Mononuclear cell (primary cell): Measurements from ENCODE around the gene HOXD9. TPM values are rescaled to one million over a fixed set of nuclear protein-coding genes. Genes with fewer than 3 reads are reported as not detected.

Source experiments
- H3K27me3 ChIP-seq: 2 replicates; pipeline ENCODE4 v1.6.0; 2011; ENCODE audit warnings: low read length, control low read depth; ENCODE audit not compliant: insufficient read depth
- H3K4me1 ChIP-seq: 2 replicates; pipeline ENCODE4 v1.5.1; 2011; ENCODE audit warnings: mild to moderate bottlenecking, low read length, control low read depth; ENCODE audit not compliant: insufficient read depth
- H3K4me3 ChIP-seq: 2 replicates; pipeline ENCODE4 v1.5.1; 2011; ENCODE audit warnings: mild to moderate bottlenecking, low read length, moderate library complexity
- H3K9me3 ChIP-seq: 2 replicates; pipeline ENCODE4 v1.5.1; 2011; ENCODE audit warnings: low read depth, mild to moderate bottlenecking, control low read depth, low read length
- total RNA-seq: library from RNA; depleted of rRNA; stranded (reverse); fragments of >200 nt; gene quantifications from one replicate; pipeline ENCODE4 v1.2.3, GENCODE V29; 2012

Gene HOXD9
- total RNA-seq, 1 donor = not detected

DNA sequence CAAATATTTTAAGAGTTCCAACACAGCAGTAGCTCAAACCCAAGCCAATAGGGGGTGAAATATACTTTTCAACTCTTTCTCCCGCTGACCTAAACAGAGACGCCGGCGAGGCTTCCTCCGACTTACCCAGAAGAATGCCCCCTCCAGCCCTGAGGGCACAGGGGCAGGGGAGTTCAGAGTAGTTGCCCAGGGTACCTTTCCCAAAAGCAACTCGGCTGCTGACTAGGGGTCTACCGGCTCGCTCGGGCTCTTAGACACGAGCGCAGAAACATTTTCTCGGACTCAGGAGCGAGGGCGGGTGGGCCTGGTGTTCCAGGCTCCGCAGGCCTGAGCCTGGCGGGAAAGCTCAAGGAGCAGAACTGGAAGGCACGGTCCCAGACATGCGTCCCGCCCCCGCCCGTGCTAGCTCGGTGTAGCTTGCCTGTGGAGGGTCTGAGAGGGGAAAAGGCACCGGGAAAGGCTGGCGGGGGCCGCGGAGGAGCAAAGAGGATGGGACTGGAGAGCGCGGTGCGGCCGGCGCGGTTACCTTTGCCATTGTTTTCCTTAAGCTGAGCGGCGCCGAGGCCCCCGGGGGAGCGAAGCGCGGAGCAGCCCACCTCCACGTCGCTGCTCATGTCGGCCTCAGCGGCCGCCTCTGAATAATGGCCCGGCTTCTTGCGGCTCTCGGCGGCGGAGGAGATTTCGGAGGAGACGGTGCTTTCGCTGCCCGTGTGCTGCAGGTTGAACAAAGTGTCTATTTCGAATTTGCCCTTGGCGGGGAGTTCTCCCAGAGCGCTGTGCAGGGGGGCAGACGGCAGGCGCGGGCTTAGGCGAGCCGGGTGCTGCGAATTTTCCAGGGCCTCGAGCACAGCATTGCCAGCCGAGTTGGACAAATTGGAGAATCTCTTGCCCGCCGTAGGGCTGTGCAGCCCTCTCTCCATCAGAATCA is 39.4 kb upstream of the HOXD9 start:
- peaks cover 96% of the 10 kb centered on the region for H3K27me3 ChIP-seq
- H3K4me1 ChIP-seq = peaks cover 16% of the 10 kb centered on the region
- H3K9me3 ChIP-seq = no peaks in the 10 kb centered on the region
- H3K4me3 ChIP-seq = no peak overlapping the region

DNA sequence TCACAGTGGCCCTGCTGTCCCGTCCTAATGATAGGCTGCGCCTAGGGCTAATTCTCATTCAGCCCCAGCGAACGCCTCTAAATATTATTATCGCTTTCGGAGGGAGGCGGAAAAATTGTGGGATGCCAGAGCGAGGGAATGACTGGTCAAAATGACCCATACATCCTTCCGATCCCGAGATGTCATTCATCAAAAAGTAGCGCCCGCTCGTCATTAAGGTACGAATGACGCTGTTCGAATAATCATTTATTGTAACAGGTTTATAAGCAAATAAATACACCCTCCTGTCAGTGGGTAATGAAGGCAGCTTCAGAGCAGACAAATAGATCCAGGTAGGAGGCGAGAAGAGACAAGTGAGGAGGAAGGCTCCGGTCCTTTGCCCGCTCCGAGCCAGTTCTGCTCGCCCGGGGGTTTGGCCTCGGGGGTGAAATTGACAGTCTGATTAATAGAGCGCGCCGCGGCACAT is 38.7 kb upstream of the HOXD9 start, which contains the start of gene EVX2:
Gene EVX2 (minus strand): TSS at position 167 of the 466 bp plus-strand sequence. CDS start 186 bp downstream, outside the sequence.
- peaks cover 23% of the 10 kb centered on the region for H3K4me1 ChIP-seq
- peaks cover 96% of the 10 kb centered on the region for H3K27me3 ChIP-seq
- no peaks in the 10 kb centered on the region for H3K9me3 ChIP-seq
- H3K4me3 ChIP-seq = no peak within 1 kb of the TSS

DNA sequence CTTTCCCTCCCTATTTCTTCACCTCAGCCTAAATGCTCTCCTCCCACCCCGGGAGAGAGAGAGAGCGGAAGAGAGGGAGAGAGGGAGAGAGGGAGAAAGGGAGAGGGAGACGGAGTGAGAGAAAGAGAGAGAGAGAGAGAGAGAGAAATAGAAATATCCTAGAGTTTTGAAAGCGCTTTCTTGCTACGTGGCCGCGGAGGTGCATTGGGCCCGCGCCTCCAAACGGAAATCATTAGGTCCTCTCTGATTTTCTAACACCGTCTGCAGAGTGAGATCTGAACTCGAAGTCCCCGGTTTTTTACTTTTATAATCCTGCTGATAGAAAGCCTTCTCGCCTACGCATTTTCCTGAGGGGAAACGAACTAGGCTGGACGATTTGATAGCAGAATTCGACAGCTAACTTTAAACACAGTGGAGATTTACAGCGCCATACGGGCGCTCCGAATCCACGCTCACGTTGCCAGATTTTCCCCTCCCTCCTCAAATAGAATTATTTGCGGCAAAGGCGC is 37.9 kb upstream of the HOXD9 start:
- Histone ChIP-seq H3K4me3 (no peak overlapping the region), H3K27me3 (peaks cover 96% of the 10 kb centered on the region), H3K4me1 (peaks cover 21% of the 10 kb centered on the region), H3K9me3 (no peaks in the 10 kb centered on the region)

DNA sequence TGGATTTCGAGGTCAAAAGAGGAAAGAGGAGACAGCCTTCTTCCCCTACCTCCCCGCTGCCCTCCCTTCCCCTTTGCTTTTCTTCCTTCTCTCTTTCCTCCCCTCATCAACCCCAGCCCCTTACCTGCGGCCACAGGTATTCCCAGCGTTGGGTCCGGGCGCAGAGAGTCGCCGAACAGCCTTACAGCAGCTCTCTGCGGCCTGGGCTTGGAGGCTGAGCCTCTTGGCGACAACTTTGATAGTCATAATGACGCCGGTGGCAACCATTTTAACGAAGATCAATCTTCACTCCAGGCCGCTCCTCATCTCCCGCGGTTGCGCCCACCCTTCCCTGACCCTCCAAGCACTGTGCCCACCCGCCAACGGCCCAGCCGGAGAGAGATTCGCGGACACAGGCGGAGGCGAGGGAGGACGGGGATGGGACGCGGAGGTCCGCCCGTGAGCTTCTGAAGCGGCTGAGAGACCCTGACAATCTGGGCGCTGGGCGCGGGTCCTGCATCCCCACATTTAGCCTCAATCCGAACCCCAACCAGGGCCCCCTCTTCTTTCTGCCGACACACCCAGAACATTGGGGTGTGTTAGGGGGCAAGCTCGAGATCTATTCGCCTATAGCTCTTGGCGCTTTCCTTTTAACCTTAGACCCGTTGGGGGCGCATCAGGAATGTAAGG is 37.3 kb upstream of the HOXD9 start:
- Histone ChIP-seq H3K9me3 (no peaks in the 10 kb centered on the region), H3K4me1 (peaks cover 18% of the 10 kb centered on the region), H3K4me3 (no peak overlapping the region), H3K27me3 (peaks cover 99% of the 10 kb centered on the region)

DNA sequence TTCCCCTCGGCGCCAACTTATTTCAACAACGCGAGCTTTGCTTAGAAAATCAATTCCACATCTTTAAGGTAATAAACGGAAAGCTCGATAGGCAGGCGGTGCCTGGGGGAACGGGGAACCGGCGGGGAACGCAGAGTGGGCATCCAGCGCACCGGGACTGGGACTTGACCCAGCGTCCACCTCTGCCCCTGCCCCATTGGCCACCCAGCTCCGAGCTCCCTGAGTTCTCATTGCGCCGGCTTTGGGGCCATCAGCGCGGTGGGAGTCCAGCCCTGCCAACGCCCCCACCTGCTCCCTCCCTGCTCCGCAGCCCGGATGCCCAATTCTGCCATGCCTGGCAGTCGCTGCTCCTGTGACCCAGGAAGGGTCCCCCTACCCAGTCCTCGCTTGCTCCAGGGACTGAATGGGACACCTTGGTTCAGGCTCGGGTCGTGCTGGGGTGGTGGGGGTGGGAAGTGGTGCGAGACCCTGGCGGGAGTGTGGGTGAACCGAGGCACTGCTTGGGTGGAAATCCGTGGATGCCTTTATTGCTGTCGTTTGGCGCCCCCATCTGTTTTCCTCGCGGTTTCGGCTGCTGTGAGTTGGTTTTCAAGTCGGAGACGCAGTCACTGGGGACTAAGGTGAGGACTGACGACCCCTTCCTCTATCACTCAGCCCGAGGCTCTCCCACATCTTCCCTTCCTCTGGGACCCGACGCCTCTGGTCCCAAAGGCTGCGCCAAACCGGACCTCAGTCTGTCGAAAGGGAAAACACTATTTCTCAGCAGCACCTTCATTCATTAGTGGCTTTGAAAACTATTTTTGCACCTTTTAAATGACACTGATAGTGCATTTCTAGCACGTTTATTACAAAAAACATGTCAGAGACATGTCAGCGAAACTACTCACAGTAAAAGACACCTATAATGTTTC is 36.4 kb upstream of the HOXD9 start:
- no peaks in the 10 kb centered on the region for H3K9me3 ChIP-seq
- H3K27me3 ChIP-seq = peaks cover 100% of the 10 kb centered on the region
- no peak overlapping the region for H3K4me3 ChIP-seq
- H3K4me1 ChIP-seq = peaks cover 15% of the 10 kb centered on the region

GRCh38 chr2:176087330-176088047 is 35.0 kb upstream of the HOXD9 start:
- H3K9me3 ChIP-seq = no peaks in the 10 kb centered on the region
- H3K4me3 ChIP-seq = no peak overlapping the region
- peaks cover 98% of the 10 kb centered on the region for H3K27me3 ChIP-seq
- H3K4me1 ChIP-seq = peaks cover 12% of the 10 kb centered on the region

DNA sequence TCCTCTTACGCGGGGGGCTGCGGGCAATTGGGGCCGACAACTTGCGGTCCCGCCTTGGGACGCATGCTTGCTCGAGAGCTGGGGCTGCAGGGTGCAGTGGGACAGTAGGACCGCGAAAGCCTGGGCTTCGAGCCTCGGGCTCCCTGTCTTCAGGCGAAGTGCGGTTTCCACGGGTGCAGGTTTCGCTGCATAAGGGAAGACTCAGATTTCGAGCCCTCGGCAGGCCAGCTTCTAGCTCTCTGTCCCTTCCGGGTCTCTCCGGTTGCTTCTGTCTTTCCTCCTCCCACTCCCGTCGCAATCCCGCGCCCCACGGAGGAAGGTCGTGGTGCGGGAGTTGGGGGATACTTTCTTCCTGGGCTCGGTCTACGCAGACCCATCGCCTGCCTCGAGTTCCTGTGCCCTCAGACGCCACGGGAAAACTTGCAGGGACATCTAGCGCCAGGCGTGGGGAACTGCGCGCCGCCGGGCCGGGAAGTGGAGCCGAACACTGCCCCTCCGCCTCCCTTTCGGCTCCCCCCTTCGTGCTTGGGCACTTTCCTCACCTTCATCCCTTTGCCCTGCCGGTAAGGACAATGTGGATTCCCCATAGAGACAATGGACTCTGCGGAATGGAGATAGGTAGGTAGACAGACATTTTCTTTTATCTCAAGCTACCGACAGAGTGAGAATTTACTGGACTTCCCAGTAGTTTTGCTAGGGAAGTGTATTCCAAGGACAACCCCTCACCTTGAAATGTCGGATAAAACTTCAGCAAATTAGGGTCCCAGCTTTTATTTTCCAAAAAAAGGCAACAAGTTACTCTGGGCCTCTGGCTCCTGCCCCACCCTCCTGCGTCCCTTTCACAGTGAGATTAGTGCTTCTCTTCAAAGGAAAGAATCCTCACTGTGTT is 34.2 kb upstream of the HOXD9 start:
- Histone ChIP-seq H3K4me3 (no peak overlapping the region), H3K4me1 (peaks cover 16% of the 10 kb centered on the region), H3K9me3 (no peaks in the 10 kb centered on the region), H3K27me3 (peaks cover 95% of the 10 kb centered on the region)

GRCh38 chr2:176088937-176089842 is 33.3 kb upstream of the HOXD9 start:
- Histone ChIP-seq H3K4me1 (peaks cover 18% of the 10 kb centered on the region), H3K9me3 (no peaks in the 10 kb centered on the region), H3K4me3 (no peak overlapping the region), H3K27me3 (peaks cover 95% of the 10 kb centered on the region)

DNA sequence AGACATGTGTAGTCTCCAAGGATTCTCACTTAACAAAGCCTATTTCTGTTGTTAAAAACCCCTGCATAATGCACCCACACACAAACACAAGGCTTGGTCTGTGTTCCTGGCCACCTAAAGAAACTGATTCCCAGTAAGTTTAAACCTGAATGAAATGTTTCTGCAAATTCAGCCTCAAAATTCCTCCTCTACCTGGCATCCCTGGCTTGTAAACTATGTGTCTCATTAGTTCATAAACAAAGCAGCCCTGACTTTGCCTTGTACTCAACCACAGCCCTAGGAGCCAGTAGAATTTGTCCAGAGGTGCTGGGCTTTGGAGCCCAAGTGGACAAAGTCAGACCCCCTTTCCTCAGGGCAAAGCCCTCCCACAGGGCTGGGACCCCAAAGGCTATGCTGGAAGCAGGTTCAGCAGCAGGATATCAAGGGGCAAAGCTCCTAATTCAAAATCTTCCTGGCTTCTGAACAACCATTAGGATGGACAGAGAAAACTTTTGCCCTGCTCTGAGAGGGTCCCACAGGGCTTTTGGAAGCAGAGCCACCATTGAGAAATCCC is 32.6 kb upstream of the HOXD9 start:
- Histone ChIP-seq H3K9me3 (no peaks in the 10 kb centered on the region), H3K4me3 (no peak overlapping the region), H3K4me1 (peaks cover 18% of the 10 kb centered on the region), H3K27me3 (peaks cover 95% of the 10 kb centered on the region)

DNA sequence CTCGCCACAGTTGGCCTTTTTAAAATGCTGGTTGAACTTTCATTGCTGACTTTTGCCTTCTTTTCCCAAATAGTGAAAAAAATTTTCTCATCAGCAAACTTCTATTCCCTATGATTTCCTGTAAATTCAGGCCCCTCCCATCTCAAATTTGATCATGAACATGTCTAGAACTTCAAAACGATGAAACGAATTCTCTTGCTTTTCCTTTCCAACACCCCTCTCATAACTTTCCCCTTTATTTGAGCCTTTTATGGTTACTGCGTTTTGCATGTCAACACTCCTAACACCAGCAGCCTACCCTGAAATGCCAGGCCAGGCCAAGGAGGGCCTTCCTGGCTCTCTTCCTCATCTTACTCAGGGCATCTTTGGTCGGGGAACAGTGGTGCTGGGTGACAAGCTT is 31.7 kb upstream of the HOXD9 start:
- peaks cover 95% of the 10 kb centered on the region for H3K27me3 ChIP-seq
- no peaks in the 10 kb centered on the region for H3K9me3 ChIP-seq

DNA sequence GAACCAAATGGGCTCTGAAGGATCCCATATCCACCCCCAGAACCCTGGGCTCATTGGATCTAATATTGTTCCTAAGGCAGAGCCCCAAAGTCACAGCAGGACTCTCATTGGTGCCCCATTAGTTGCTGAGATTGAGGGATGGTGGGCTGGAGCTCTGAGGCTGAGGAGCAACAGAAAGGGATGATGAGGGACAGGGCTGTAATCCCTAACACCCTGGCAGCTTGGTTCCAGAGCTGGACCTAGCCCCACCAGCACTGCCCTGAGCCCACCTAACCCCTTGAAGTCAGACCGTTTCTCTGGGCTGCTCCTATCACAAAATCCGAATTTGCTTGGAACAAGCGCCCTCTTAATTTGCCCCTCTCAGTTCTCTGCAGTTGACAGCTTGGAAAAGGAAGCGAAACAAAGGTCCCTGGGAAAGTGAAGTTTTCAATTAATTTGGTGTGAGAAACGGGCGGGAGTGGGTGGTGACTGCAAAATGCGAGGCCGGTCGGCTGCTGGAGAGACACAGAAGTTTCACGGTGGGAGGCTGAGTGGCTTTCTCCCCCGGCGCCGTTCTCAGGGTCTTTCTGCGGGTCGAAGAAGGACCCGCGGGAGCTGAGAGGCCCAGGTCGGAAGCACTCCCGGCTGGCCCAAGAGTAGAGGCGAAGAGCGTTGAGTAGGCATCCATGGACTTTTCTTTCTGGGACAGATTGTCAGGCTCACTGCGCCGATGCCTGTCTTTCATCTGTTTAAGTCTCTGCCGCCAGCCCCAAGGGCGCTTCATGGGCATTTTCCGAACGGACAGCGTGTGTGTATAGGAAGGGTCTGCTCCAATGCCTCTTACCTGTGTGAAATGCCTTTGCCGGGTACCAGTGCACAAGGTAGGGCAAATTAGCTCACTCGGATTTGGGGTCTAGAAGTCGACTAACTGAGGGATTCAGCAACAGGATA is 30.9 kb upstream of the HOXD9 start:
- no peaks in the 10 kb centered on the region for H3K9me3 ChIP-seq

More for the DNA sequence above, 31.7 kb upstream of the HOXD9 start:
- H3K4me3 ChIP-seq = no peak overlapping the region
- peaks cover 18% of the 10 kb centered on the region for H3K4me1 ChIP-seq

More for the DNA sequence above, 30.9 kb upstream of the HOXD9 start:
- Histone ChIP-seq H3K4me3 (no peak overlapping the region), H3K27me3 (peaks cover 95% of the 10 kb centered on the region), H3K4me1 (peaks cover 22% of the 10 kb centered on the region)
